Right atrium auricular region (tissue), 2 donors: ENCODE data around the gene CLN5. TPM values are rescaled to one million over a fixed set of nuclear protein-coding genes. Genes with fewer than 3 reads are reported as not detected.

Source experiments
- DNase-seq: peaks from one replicate; pipeline ENCODE4 v3.0.0-alpha.2; 2019; ENCODE audit warnings: low spot score
- H3K27ac ChIP-seq, 2 donors: fragments of 200-600 bp; sonication (generic); 1 replicate in 1 of 2; 2 replicates in 1 of 2; pipeline ENCODE4 v1.5.1; 2016 to 2019
- H3K27me3 ChIP-seq, 2 donors: fragments of 200-600 bp; sonication (generic); one replicate each; pipeline versions ENCODE4 v1.5.1 to v1.6.0; 2017 to 2019
- H3K36me3 ChIP-seq: fragments of 200-600 bp; sonication (generic); one replicate; pipeline ENCODE4 v1.5.1; 2016
- H3K4me1 ChIP-seq, 2 donors: fragments of 200-600 bp; sonication (generic); one replicate each; pipeline versions ENCODE4 v1.5.1 to v1.6.0; 2017 to 2019
- H3K4me3 ChIP-seq, 2 donors: fragments of 200-600 bp; sonication (generic); 1 replicate in 1 of 2; 2 replicates in 1 of 2; pipeline ENCODE4 v1.5.1; 2017 to 2019; ENCODE audit warnings: mild to moderate bottlenecking in 1 of 2, moderate library complexity in 1 of 2
- H3K9me3 ChIP-seq, 2 donors: fragments of 200-600 bp; sonication (generic); one replicate each; pipeline ENCODE4 v1.5.1; 2019
- CTCF ChIP-seq, 2 donors: fragments of 200-600 bp; sonication (generic); IDR thresholded peaks; one replicate each; pipeline ENCODE4 v1.5.1; 2019; ENCODE audit warnings: antibody characterized with exemption in 2 of 2
- total RNA-seq, 2 donors: library from RNA; depleted of rRNA; stranded (reverse); fragments of >200 nt; gene quantifications; one replicate each; pipeline ENCODE4 v1.1.0, GENCODE V29; 2016

Gene CLN5
- total RNA-seq, 2 donors from 2014 or later = 15.8 to 18.4 TPM

- Histone ChIP-seq H3K4me1 (peaks cover 0 to 22% of the 10 kb centered on the region in 2 donors), H3K9me3 (no peaks in the 10 kb centered on the region), H3K4me3 (peak overlapping the region; percentile 83 to 87), H3K27ac (peak overlapping the region; percentile 96 to 97), H3K36me3 (peaks cover 13% of the 10 kb centered on the region), H3K27me3 (no peaks in the 10 kb centered on the region)
- no peak for TF ChIP-seq CTCF (IDR thresholded peaks at IDR 0.05)
- no peak for DNase-seq
Observed at GRCh38 chr13:76993021-76993420, 1.1 kb downstream of the CLN5 start.

- TF ChIP-seq CTCF (IDR thresholded peaks at IDR 0.05) = no peak
- H3K27ac ChIP-seq = peak overlapping the region; percentile 96 to 97
- H3K4me1 ChIP-seq = peaks cover 0 to 22% of the 10 kb centered on the region in 2 donors
- DNase-seq = no peak
- H3K4me3 ChIP-seq = no peak overlapping the region
- H3K27me3 ChIP-seq = no peaks in the 10 kb centered on the region
- H3K36me3 ChIP-seq = peaks cover 18% of the 10 kb centered on the region
- no peaks in the 10 kb centered on the region for H3K9me3 ChIP-seq
Observed at GRCh38 chr13:76993473-76993872, 1.6 kb downstream of the CLN5 start.

- DNase-seq = no peak
- H3K9me3 ChIP-seq = no peaks in the 10 kb centered on the region
- H3K27ac ChIP-seq = no peak overlapping the region
- no peaks in the 10 kb centered on the region for H3K27me3 ChIP-seq
- TF ChIP-seq CTCF (IDR thresholded peaks at IDR 0.05) = no peak
- no peak overlapping the region for H3K4me3 ChIP-seq
- H3K4me1 ChIP-seq = peaks cover 0 to 22% of the 10 kb centered on the region in 2 donors
- H3K36me3 ChIP-seq = peaks cover 25% of the 10 kb centered on the region
Observed at GRCh38 chr13:76994281-76994680, 2.4 kb downstream of the CLN5 start.

- H3K27me3 ChIP-seq = no peaks in the 10 kb centered on the region
- H3K4me3 ChIP-seq = no peak overlapping the region
- no peaks in the 10 kb centered on the region for H3K9me3 ChIP-seq
- peaks cover 0 to 17% of the 10 kb centered on the region in 2 donors for H3K4me1 ChIP-seq
- no peak for DNase-seq
- H3K27ac ChIP-seq = no peak overlapping the region
- H3K36me3 ChIP-seq = peaks cover 58% of the 10 kb centered on the region
- no peak for TF ChIP-seq CTCF (IDR thresholded peaks at IDR 0.05)
Observed at GRCh38 chr13:77000475-77000874, 8.6 kb downstream of the CLN5 start.

- no peak for TF ChIP-seq CTCF (IDR thresholded peaks at IDR 0.05)
- Histone ChIP-seq H3K4me1 (peaks cover 0 to 17% of the 10 kb centered on the region in 2 donors), H3K4me3 (no peak overlapping the region), H3K9me3 (no peaks in the 10 kb centered on the region), H3K27ac (no peak overlapping the region), H3K27me3 (no peaks in the 10 kb centered on the region), H3K36me3 (peaks cover 55% of the 10 kb centered on the region)
- DNase-seq = no peak
Observed at GRCh38 chr13:77001540-77001939, 9.7 kb downstream of the CLN5 start.

- peaks cover 0 to 17% of the 10 kb centered on the region in 2 donors for H3K4me1 ChIP-seq
- H3K27ac ChIP-seq = peak overlapping the region in 1 of 2 donors; percentile 8
- H3K27me3 ChIP-seq = no peaks in the 10 kb centered on the region
- H3K4me3 ChIP-seq = no peak overlapping the region
- DNase-seq = no peak
- no peak for TF ChIP-seq CTCF (IDR thresholded peaks at IDR 0.05)
- H3K36me3 ChIP-seq = peaks cover 54% of the 10 kb centered on the region
- H3K9me3 ChIP-seq = no peaks in the 10 kb centered on the region
Observed at GRCh38 chr13:77001963-77002587, 10.2 kb downstream of the CLN5 start.
